ENCODE data around the gene TUBB6.

TUBB6 gene

DNA sequence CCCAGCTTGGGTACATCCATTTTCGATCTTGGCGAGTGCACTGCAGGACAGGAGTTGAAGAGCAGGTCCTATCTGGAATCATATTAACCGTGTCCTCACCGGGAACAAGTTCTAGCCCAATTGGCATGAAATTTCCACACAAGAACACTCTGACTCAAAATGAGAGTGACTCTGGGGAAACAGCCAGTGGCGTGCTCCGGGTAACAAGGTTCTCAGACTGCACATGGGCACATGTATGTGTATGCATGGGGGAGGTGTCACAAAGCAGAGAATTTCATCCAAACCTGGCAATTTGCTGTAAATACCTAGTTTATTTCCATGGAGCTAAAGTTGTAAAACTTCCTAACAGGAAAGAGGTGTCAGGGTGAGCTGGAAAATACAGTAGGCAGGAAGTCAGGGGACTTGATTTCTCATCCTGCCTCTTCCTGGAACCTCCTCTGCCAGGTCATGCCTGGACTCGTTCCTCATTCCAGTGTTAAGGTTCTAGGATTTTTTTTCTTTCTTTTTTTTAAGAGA, 1.7 kb downstream of the TUBB6 start:
- TF ChIP-seq, protein P1, sequence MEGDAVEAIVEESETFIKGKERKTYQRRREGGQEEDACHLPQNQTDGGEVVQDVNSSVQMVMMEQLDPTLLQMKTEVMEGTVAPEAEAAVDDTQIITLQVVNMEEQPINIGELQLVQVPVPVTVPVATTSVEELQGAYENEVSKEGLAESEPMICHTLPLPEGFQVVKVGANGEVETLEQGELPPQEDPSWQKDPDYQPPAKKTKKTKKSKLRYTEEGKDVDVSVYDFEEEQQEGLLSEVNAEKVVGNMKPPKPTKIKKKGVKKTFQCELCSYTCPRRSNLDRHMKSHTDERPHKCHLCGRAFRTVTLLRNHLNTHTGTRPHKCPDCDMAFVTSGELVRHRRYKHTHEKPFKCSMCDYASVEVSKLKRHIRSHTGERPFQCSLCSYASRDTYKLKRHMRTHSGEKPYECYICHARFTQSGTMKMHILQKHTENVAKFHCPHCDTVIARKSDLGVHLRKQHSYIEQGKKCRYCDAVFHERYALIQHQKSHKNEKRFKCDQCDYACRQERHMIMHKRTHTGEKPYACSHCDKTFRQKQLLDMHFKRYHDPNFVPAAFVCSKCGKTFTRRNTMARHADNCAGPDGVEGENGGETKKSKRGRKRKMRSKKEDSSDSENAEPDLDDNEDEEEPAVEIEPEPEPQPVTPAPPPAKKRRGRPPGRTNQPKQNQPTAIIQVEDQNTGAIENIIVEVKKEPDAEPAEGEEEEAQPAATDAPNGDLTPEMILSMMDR (conservative IDR thresholded peaks at IDR 0.05): no peak
- no peak overlapping the region for H3K27ac ChIP-seq

DNA sequence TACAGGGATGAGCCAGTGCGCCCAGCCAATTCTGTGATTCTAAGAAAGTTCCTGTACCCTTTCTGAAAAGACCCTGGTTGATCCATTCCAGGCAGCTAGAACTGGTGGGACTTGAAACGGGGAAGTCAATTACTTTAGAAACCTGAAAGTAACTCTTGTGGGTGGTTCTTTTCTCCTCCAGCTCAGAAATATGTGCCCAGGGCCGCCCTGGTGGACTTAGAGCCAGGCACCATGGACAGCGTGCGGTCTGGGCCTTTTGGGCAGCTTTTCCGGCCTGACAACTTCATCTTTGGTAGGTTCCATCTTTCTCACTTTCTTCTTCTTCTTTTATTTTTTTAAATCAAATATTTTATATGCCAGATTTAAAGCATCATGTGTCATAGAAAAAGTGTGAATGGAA, 2.7 kb downstream of the TUBB6 start:
- TF ChIP-seq, protein P1 (conservative IDR thresholded peaks at IDR 0.05): no peak
- no peak overlapping the region for H3K27ac ChIP-seq

GRCh38 chr18:12312976-12313375, 4.9 kb downstream of the TUBB6 start:
- TF ChIP-seq, protein P1 (conservative IDR thresholded peaks at IDR 0.05): no peak
- no peak overlapping the region for H3K27ac ChIP-seq

- TF ChIP-seq, protein P1 (conservative IDR thresholded peaks at IDR 0.05): no peak
- H3K27ac ChIP-seq: no peak overlapping the region
Measured at GRCh38 chr18:12313530-12314245, 5.6 kb downstream of the TUBB6 start.

DNA sequence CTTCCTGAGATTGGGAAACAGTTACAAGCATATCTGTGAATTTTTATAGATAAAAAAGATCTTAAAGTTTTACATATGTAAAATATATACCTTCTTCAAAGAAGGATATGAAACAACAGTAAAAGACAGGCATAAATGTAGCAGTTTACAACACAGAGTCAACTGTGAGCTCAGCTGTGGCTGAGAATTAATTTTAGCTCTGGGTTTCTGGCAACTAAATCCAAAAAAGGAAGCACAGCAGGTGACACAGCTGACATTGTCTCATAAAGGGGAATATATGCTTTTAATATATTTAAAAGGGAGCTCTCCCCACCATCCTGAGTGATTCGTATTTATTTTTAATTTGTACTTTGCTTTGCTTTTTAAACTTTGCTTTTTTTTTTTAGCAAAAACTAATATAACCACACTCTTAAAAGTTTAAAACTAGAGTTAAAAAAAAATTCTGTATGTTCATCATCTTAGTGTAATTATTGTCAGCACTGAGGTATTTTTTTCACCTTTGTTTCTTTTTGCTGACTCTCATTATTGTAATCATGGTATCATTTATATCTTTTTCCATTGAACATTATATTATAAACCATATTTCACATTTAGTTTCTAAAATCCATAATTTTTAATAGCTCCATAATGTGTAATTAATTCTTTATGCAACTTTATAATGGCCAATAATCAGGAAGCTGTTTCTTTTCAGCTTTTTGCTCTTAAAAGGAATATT, 6.7 kb downstream of the TUBB6 start:
- TF ChIP-seq, protein P1 (conservative IDR thresholded peaks at IDR 0.05): no peak
- no peak overlapping the region for H3K27ac ChIP-seq

- no peak overlapping the region for H3K27ac ChIP-seq
- TF ChIP-seq, protein P1 (conservative IDR thresholded peaks at IDR 0.05): no peak
Measured at GRCh38 chr18:12315490-12315889, 7.4 kb downstream of the TUBB6 start.

- H3K27ac ChIP-seq: no peak overlapping the region
- TF ChIP-seq, protein P1 (conservative IDR thresholded peaks at IDR 0.05): no peak
Measured at GRCh38 chr18:12315911-12316310, 7.9 kb downstream of the TUBB6 start.
